Activated CD8-positive, alpha-beta memory T cell treated with anti-CD3 and anti-CD28 coated beads for 1 hour (primary cell): Measurements from ENCODE around the gene RBM10.

Experiments
- DNase-seq, 2 donors: peaks; one replicate each; pipeline ENCODE4 v3.0.0-alpha.2; 2020; ENCODE audit warnings: low read depth in 1 of 2; ENCODE audit errors: extremely low read depth in 1 of 2

RBM10 gene

DNA sequence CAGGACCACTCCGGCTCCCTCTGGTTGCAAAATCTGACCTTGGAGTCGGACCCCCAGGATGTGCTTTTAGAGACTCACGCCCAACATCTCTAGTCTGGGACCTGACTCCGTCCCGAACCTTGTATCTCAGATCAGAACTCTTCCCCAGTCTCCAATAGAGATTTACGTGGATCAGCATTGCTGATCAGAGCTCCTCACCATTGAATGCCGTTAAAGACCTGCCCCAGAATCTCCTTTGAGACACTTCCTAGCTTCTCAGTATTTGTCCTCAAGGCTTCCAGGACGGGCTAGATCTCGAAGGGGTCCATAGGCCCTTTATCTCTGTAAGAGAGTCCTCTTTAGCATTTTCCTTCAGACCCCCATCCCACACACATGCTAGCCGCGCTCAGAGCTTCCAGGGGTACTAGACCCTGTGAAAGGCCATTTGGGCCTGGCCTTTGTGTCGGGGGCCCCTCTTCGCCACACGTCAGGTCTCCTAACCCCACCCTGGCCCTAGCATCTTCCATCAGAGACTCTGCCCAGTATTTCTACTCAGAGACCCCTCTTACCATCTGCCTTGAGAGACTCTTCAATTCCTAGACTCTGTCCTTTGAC lies 49.3 kb downstream of the RBM10 start:
- DNase-seq = no peak

DNA sequence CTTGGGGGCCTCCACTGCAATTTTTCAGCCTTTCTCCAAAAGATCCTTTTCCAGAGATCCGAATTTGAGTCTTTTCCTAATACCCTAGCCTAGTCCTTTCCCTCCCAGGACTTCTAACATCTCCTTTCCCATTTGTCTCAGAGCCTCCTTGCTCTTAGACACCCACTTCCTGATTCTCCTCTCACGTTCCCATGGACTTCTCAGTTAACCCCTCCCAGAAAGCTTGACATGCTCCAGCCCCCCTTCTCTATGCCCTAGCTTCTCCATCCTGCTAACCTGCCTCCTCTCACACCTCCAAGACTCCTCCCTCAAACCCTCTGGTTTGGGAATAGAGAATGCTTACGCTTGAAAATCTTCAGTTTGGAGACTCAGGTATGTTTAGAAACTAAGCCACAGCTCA lies 51.1 kb downstream of the RBM10 start:
- DNase-seq = no peak

DNA sequence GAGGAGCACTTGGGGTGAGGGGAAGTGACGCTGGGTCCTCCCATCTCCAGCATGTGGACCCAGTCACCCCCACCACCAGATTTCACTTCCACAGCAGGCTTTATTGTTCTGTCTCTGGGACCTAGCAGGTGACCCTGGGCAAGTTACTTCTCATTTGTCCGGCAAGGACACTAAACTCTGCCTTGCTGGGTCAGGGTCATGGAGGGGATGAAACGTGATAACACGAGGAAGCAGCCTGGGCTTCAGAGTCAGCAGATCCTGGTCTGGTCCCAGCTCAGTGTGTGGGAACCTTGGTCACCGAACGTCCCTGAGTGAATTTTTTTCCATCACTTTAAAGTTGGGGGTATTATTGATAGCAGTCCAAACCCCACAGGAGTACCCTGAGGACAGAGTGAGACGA lies 52.5 kb downstream of the RBM10 start:
- no peak for DNase-seq

- no peak for DNase-seq
These were observed 53.1 kb downstream of the RBM10 start for GRCh38 chrX:47198026-47198686.

DNA sequence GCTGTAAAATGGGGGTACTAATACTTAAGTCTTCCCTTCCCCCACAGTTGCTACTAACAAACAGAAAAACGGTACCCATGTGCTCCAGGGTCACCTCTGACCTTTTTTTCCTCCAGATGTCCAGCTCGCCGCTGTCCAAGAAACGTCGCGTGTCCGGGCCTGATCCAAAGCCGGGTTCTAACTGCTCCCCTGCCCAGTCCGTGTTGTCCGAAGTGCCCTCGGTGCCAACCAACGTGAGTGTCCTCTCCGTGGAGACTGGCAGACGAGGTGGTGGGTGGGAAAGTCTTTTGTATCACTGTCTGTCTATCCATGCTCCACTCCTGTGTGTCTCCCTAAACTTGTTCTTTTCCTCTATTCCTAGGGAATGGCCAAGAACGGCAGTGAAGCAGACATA lies 53.7 kb downstream of the RBM10 start:
- DNase-seq = no peak

DNA sequence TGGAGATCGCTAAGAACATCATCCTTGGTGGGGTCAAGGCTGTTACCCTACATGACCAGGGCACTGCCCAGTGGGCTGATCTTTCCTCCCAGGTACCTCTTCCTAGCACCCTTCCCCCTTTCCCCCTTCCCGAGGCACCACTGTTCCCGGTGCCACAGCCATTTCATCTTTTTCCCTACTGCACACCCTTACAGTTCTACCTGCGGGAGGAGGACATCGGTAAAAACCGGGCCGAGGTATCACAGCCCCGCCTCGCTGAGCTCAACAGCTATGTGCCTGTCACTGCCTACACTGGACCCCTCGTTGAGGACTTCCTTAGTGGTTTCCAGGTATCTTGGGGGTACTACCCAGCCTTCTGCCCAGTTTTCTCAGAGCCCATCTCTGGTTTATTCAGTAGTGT lies 54.3 kb downstream of the RBM10 start:
- no peak for DNase-seq

- DNase-seq = no peak
These were observed 55.5 kb downstream of the RBM10 start for GRCh38 chrX:47200385-47201150.

DNA sequence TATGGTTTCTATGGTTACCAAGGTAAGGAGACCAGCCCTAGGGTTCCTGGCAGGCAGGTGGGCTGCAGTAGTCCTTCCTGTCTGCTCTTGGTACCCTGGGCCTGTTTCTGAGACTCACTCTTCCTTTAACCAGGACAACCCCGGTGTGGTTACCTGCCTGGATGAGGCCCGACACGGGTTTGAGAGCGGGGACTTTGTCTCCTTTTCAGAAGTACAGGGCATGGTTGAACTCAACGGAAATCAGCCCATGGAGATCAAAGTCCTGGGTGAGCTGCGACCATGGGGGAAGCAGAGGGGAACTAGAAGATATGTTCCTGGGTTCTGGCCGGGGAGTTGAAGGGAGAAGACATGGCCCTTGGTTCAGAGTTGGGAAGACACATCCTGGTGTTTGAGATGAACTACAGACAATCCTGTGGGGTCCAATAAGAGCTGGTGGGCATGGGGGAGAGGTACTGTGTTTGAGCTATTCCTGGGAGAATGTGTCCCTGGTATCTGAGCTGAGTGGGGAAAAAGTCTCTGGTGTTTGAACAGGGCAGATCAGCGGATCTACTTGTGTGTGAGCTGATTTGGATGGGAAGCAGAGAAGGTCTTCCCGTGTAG lies 56.4 kb downstream of the RBM10 start:
- DNase-seq = no peak

GRCh38 chrX:47202316-47202715 lies 57.3 kb downstream of the RBM10 start:
- DNase-seq = no peak

DNA sequence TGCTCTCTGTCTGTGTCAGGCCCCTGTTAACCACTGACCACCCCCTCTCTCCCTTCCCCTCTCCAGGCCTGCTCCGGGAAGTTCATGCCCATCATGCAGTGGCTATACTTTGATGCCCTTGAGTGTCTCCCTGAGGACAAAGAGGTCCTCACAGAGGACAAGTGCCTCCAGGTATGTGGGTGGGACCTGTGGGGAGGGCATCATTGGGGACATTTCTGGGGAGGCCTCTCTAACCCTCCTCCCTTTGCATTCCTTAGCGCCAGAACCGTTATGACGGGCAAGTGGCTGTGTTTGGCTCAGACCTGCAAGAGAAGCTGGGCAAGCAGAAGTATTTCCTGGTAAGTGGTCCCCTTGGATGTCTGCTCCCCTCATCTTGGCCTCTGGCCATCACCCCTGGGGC lies 57.9 kb downstream of the RBM10 start:
- no peak for DNase-seq

GRCh38 chrX:47204970-47205369 lies 59.9 kb downstream of the RBM10 start:
- no peak for DNase-seq

DNA sequence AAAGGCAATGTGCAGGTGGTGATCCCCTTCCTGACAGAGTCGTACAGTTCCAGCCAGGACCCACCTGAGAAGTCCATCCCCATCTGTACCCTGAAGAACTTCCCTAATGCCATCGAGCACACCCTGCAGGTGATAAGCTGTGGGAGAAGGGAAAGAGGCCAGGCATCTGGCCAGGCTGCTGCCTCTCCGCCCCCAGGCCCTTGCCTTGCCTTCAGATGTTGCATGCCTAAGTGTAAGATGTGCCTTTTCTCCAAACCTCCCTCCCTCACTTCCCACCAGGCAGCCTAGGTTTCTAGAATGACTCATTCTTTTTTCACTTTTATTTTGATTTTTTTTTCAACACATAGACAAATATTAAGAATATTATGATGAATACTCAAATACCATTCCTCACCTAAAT lies 61.3 kb downstream of the RBM10 start:
- no peak for DNase-seq

- no peak for DNase-seq
These were observed 63.1 kb downstream of the RBM10 start for GRCh38 chrX:47208108-47208507.

GRCh38 chrX:47209508-47210238 lies 64.7 kb downstream of the RBM10 start:
- DNase-seq = no peak

GRCh38 chrX:47210661-47211425 lies 65.8 kb downstream of the RBM10 start:
- no peak for DNase-seq

GRCh38 chrX:47212381-47213293 lies 67.6 kb downstream of the RBM10 start:
- DNase-seq = no peak

GRCh38 chrX:47214435-47215077 lies 69.5 kb downstream of the RBM10 start:
- no peak for DNase-seq

- DNase-seq = no peak
These were observed 70.4 kb downstream of the RBM10 start for GRCh38 chrX:47215291-47215900.
